Measurements from ENCODE around the gene UBE2Q1.

DNA sequence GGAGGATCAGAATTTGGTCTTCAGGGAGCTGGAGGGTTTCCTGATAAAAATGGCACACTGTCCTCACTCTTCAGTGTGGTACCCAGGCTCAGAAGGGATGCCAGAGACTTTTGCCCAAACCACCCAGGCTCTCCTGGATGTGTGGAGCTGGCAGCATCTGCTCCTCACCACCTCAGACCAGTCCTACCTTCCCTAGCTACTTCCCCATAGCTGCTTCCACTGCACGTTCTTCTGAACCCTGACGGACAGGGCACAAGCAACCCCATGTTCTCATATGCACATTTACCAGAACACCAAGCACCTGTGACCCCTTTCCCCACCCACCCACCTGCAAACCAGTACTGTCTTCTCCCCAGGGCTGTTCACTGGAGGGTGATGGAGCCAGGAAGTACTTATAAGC lies 44.9 kb upstream of the UBE2Q1 start:
- TF ChIP-seq, protein P1, sequence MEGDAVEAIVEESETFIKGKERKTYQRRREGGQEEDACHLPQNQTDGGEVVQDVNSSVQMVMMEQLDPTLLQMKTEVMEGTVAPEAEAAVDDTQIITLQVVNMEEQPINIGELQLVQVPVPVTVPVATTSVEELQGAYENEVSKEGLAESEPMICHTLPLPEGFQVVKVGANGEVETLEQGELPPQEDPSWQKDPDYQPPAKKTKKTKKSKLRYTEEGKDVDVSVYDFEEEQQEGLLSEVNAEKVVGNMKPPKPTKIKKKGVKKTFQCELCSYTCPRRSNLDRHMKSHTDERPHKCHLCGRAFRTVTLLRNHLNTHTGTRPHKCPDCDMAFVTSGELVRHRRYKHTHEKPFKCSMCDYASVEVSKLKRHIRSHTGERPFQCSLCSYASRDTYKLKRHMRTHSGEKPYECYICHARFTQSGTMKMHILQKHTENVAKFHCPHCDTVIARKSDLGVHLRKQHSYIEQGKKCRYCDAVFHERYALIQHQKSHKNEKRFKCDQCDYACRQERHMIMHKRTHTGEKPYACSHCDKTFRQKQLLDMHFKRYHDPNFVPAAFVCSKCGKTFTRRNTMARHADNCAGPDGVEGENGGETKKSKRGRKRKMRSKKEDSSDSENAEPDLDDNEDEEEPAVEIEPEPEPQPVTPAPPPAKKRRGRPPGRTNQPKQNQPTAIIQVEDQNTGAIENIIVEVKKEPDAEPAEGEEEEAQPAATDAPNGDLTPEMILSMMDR (IDR thresholded peaks at IDR 0.05): no peak
- TF ChIP-seq SP1 (CRISPR knock-in tag; conservative IDR thresholded peaks at IDR 0.05): no peak
- no peak for TF ChIP-seq ZNF232 (CRISPR knock-in tag; IDR thresholded peaks at IDR 0.05)
- TF ChIP-seq MAX (CRISPR knock-in tag; IDR thresholded peaks at IDR 0.05): no peak

All from WTC11 (cell line).